GM12891 (cell line): ENCODE results near the gene TMEM252.

Experiments
- POLR2A ChIP-seq: IDR thresholded peaks from 2 replicates; pipeline ENCODE4 v1.6.1; 2011; ENCODE audit warnings: low read depth, low read length, control low read depth
- POLR2AphosphoS5 ChIP-seq: IDR thresholded peaks from 2 replicates; pipeline ENCODE4 v1.6.1; 2011; ENCODE audit warnings: low read depth, low read length, control low read depth
- POU2F2 ChIP-seq: IDR thresholded peaks from 2 replicates; pipeline ENCODE4 v1.6.1; 2011; ENCODE audit warnings: low read depth, mild to moderate bottlenecking, control low read depth, low read length, moderate library complexity

DNA sequence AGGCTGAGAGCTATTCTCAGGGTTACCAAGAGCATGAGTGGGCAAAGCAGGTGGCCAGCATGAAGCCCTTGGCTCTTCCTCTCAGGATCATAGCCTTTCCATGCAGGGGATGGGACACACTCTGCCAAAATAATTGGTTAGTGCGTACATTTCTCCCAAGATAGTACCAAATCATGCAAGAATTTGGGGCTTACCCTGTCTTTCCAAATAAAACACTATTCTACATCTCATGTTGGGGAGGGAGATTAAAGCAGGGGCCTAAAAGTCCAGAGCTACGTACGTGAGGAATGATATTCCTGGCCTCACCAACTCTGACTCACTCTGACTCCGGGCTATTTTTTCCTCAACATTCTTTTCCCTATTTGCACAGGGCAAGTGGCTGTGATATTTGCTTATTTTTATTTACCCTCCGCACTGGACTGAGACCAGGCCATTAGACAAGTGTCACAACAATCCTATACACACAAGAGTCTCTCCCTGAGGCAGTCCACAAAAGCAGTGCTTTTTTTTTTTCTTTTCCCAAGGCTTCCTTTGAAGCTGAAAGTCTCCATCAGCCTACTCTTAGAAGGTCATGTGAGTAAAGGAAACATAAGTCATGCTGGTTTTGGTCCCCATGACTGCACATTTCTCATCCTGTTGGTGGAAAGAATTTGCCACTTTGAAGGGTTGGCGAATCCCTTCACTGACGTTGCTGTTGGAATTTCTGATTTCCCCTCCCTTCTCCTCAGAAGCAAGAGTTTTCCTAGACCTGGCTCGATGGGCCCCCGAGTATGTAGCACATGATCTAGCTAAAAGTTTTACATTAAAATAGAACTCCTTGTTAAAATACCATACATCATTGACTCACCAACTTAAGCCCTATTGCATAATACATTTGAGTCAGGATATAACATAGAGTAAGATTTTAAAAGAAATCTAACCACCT lies 40.0 kb downstream of the TMEM252 start:
- TF ChIP-seq POU2F2 (no peak), POLR2AphosphoS5 (no peak), POLR2A (no peak)
